ENCODE measurements around the gene LAMB1.
"Not testable (repeated sequence)": the region's sequence is repeated elsewhere in the genome, so short reads cannot be mapped to it uniquely, and the experiment has no call there.

Gene LAMB1

DNA sequence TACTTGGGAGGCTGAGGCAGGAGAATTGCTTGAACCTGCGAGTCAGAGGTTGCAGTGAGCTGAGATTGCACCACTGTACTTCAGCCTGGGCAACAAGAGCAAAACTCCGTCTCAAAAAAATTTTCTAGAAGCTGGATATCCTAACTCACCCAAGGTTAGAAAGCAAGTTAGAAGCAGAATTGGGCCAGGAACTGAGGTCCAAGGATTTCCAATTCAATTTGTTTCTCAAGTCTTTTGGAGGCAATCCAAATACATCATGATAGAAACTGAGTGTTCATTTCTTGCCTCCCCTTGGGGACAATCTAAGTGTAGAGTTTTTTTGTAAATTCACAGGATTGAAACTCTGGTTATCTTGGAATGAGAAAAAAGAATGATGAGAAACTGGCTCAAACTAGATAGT is 45.5 kb downstream of the LAMB1 start:
- Mint-ChIP-seq H3K4me1 (ENCODE audit: low read depth) (no peaks in the 10 kb centered on the region), H3K4me3 (no peak overlapping the region), H3K27me3 (no peaks in the 10 kb centered on the region), H3K27ac (no peak overlapping the region), H3K9me3 (no peaks in the 10 kb centered on the region), H3K36me3 (ENCODE audit: low read depth) (no peaks in the 10 kb centered on the region)

DNA sequence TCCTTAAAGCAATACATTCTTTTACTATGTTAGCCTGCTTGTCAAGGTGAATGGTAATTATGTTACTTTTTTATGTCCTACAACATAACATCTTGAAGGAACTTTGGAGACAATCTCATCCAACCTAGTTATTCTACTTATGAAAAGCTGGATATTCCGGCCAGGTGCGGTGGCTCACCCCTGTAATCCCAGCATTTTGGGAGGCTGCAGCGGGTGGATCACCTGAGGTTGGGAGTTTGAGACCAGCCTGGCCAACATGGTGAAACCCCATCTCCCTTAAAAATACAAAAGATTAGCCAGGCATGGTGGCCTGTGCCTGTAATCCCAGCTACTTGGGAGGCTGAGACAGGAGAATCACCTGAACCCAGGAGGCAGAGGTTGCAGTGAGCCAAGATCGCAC is 46.0 kb downstream of the LAMB1 start:
- H3K36me3 Mint-ChIP-seq (ENCODE audit: low read depth); H3K4me1 Mint-ChIP-seq (ENCODE audit: low read depth); H3K4me3 Mint-ChIP-seq; H3K27ac Mint-ChIP-seq; H3K27me3 Mint-ChIP-seq; H3K9me3 Mint-ChIP-seq: not testable (repeated sequence)

DNA sequence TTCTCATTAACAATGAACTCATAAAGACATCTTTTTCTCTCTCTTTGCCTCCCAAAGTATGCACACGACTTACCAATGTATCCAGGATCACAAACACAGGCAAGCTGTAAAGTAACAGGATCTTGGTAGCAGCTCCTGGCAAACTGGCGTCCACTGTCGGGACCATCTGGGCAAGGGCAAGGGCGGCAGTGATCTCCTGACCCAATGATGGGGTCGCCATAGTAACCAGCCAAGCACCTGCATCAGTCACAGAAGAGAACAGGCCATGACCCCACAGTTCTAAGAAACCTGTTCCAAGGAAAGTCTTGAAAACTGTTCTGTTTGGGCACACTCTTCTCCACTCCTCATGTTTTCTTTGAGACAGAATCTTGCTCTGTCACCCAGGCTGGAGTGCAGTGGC is 47.6 kb downstream of the LAMB1 start:
- no peaks in the 10 kb centered on the region for H3K9me3 Mint-ChIP-seq
- H3K27me3 Mint-ChIP-seq = no peaks in the 10 kb centered on the region
- H3K36me3 Mint-ChIP-seq (ENCODE audit: low read depth) = no peaks in the 10 kb centered on the region
- no peak overlapping the region for H3K4me3 Mint-ChIP-seq
- no peak overlapping the region for H3K27ac Mint-ChIP-seq
- H3K4me1 Mint-ChIP-seq (ENCODE audit: low read depth) = no peaks in the 10 kb centered on the region

DNA sequence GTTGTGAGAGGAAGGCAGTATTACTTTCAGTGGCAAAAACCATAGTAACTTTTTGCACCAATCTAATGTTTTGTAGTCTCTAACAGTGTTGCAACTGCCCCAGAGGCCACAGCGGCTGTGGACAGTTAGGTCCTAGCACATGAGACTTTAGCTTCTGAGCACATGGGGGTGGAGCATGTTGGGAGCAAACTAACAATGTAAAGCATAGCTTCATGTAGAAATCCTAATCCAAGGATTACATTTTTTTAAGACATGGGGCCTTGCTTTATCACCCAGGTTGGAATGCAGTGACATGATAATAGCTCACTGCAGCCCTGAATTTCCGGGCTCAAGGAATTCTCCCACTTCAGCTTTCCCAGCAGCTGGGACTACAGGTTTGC is 49.0 kb downstream of the LAMB1 start:
- H3K9me3 Mint-ChIP-seq = no peaks in the 10 kb centered on the region

DNA sequence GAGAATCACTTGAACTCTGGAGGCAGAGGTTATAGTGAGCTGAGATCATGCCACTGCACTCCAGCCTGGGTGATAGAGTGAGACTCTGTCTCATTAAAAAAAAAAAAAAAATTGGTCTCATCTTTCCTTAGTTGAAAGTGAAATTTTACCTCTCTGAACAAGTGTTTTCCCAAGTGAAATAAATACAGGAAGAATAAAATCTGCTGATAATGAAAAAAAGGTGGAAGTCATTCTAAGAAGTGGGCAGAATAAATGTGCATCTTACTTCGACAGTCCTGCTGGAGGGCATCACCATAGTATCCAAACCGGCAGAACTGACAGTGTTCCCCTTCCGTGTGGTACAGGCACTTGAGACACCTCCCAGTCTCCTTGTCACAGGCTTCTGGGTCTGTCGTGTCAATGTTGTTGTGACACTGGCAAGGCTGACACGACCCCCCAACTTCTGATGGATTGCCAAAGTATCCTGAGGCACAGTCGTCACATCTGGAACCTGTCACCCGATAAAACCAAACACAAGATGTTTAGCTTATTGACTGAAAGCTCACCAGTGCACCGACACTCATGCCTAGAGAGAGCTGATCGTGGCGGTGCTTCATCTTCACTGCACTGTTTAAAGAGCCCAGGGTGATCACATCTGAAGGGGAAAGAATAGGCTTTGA is 49.6 kb downstream of the LAMB1 start:
- no peaks in the 10 kb centered on the region for H3K9me3 Mint-ChIP-seq
- H3K4me3 Mint-ChIP-seq = no peak overlapping the region
- no peaks in the 10 kb centered on the region for H3K27me3 Mint-ChIP-seq
- H3K27ac Mint-ChIP-seq = no peak overlapping the region
- H3K4me1 Mint-ChIP-seq (ENCODE audit: low read depth) = no peaks in the 10 kb centered on the region
- H3K36me3 Mint-ChIP-seq (ENCODE audit: low read depth) = no peaks in the 10 kb centered on the region

More for the DNA sequence above, 49.0 kb downstream of the LAMB1 start:
- Mint-ChIP-seq H3K27ac (no peak overlapping the region), H3K4me1 (ENCODE audit: low read depth) (no peaks in the 10 kb centered on the region), H3K27me3 (no peaks in the 10 kb centered on the region), H3K4me3 (no peak overlapping the region), H3K36me3 (ENCODE audit: low read depth) (no peaks in the 10 kb centered on the region)

DNA sequence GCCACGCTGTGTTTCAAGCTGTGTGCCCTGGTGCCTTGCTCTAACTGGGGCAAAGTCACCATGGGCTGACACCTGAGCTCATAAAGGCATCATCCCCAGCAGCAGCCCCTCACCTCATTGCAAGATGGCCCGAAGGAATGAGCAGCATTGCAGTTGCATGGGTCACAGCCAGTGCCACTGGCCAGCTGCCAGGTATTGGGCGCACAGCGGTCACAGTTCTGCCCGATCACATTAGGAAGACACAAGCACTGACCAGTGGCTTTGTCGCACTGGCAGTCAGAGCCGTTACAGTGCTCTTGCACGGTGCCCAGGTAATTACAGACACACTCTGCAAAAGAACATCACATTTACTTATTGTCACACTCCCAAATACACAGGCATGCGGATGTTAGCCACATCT is 51.1 kb downstream of the LAMB1 start:
- no peaks in the 10 kb centered on the region for H3K4me1 Mint-ChIP-seq (ENCODE audit: low read depth)
- H3K4me3 Mint-ChIP-seq = no peak overlapping the region
- no peak overlapping the region for H3K27ac Mint-ChIP-seq
- no peaks in the 10 kb centered on the region for H3K36me3 Mint-ChIP-seq (ENCODE audit: low read depth)
- no peaks in the 10 kb centered on the region for H3K27me3 Mint-ChIP-seq
- no peaks in the 10 kb centered on the region for H3K9me3 Mint-ChIP-seq

DNA sequence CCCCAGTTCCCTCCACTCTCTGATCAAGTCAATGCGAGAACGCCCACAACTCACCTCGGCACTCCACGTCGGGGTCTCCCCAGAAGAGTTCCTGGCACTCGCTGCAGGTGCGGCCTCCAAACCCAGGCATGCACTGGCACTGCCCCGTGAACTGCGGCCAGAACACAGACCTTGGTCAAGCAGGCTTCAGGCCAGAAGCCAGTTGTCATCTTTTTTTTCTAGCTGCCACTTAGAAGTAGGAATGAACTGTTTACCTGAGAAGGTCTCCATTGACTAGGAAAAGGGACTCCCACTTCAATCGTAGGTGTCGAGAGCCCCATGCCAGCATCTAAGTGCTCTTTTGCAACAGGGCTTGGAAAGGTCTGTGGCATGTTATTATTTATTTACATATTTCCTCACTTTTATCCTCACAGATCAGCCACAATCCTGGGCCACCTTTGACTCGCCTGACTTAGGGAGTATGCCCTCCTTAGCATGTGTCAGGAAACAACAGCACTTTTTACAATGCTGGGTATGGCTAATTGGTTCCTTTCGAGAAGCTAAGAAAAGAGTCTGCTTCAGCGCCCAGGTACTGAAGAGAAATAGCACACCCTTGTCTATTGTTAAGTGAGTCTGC is 51.7 kb downstream of the LAMB1 start:
- H3K27ac Mint-ChIP-seq = no peak overlapping the region
- no peaks in the 10 kb centered on the region for H3K9me3 Mint-ChIP-seq
- H3K4me3 Mint-ChIP-seq = no peak overlapping the region
- H3K36me3 Mint-ChIP-seq (ENCODE audit: low read depth) = no peaks in the 10 kb centered on the region
- no peaks in the 10 kb centered on the region for H3K4me1 Mint-ChIP-seq (ENCODE audit: low read depth)
- H3K27me3 Mint-ChIP-seq = no peaks in the 10 kb centered on the region

DNA sequence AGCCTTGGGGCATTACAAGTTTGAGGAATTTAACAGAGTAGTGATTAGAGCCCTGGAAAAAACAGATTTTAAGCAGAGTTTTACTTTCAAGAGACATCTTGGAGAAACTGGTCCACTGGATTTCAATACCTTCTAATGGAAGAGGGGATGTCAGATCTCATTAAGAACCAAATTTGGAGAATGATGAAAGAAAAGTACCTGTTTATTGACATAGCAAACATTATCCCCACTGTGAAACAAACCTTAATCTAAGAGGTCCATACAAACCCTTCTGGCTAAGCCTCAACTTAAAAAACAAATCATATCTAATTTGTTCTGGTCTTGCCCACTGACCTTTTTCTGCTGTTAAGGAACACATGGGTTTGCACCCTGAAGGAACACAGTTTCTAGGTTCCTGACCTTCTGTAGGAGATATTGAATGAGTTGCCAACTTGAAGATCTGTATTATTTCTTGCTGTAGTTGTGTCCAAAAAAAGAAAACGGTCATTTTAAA is 53.5 kb downstream of the LAMB1 start:
- Mint-ChIP-seq H3K27me3 (no peaks in the 10 kb centered on the region), H3K4me1 (ENCODE audit: low read depth) (no peaks in the 10 kb centered on the region), H3K27ac (no peak overlapping the region), H3K9me3 (no peaks in the 10 kb centered on the region), H3K4me3 (no peak overlapping the region), H3K36me3 (ENCODE audit: low read depth) (no peaks in the 10 kb centered on the region)

DNA sequence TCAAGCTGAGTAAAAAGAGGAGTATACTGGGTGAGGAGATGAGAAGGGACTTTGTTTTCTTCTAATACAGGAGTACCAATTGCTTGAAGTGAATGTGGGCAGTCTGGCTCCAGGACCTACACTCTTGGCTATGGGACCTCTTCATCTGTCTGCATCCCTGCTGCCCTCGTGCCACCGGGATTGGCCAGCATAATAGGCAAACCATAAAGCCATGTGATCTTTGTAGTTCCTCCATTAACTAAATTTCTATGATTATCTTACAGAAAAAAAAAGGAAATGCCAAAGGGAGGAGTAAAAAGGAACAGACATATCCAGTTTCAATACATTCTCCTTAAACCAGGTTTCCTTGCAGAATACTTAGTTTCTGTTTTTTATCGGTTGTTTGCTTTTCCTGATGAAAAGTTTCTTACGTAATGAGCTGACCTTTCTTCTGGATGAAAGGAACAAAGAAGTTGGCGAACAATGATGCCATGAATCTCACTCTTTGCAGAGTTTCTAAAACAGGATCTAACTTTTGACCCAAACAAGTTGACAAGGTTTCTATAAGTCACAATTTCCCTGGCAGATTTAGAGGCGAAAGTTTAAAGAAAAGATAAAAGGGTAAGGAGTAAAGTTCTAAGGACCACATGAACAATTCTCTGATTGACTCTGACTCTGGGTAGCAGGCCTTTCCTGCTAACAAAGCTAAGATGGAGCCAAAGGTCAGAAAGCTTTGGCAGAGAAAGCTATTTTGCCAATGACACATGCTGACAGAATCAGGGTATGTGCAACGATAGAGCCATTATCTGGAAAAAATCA is 54.1 kb downstream of the LAMB1 start:
- no peaks in the 10 kb centered on the region for H3K4me1 Mint-ChIP-seq (ENCODE audit: low read depth)
- H3K4me3 Mint-ChIP-seq = no peak overlapping the region
- H3K27me3 Mint-ChIP-seq = no peaks in the 10 kb centered on the region
- H3K27ac Mint-ChIP-seq = no peak overlapping the region
- no peaks in the 10 kb centered on the region for H3K9me3 Mint-ChIP-seq
- H3K36me3 Mint-ChIP-seq (ENCODE audit: low read depth) = no peaks in the 10 kb centered on the region

DNA sequence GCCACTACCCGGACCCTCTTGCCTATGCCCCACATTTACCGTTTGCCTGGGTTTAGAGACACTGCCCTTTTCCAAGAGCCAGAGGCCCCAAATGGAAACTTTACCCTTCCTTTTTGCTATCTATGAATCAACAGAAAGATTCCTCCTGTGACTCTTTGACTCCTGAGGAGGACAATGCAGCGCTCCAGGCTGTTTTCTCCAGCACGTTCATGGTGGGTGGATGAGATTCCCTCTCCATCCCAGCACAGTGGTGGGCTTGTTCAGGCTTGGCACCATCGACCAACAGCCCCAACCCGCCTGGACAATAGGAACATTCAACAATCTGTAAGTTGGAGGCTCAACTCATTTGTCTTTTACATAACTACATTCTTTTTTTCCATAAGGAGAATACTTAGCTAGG is 56.1 kb downstream of the LAMB1 start:
- no peak overlapping the region for H3K27ac Mint-ChIP-seq
- H3K4me3 Mint-ChIP-seq = no peak overlapping the region
- H3K9me3 Mint-ChIP-seq = no peaks in the 10 kb centered on the region
- no peaks in the 10 kb centered on the region for H3K4me1 Mint-ChIP-seq (ENCODE audit: low read depth)
- H3K27me3 Mint-ChIP-seq = no peaks in the 10 kb centered on the region
- H3K36me3 Mint-ChIP-seq (ENCODE audit: low read depth) = no peaks in the 10 kb centered on the region

DNA sequence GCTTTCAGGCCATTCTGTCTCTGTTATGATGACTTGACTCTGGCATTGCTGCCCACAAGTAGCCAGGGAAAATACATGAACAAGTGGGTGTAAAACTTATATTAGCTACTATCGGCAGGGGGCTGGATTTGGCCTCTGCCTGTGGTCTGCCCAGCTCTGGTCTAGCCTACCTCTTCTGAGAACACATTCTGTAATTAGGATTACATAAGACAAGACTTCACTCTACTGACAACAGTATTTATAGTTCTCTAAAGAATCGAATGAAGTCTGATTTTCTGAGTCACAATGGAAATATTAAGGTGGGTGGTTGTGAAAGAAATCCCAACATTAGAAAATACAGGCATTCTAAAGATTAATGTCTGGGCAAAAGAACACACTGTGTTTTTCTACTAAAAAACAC is 56.5 kb downstream of the LAMB1 start:
- Mint-ChIP-seq H3K27me3 (no peaks in the 10 kb centered on the region), H3K9me3 (no peaks in the 10 kb centered on the region), H3K36me3 (ENCODE audit: low read depth) (no peaks in the 10 kb centered on the region), H3K27ac (no peak overlapping the region), H3K4me1 (ENCODE audit: low read depth) (no peaks in the 10 kb centered on the region), H3K4me3 (no peak overlapping the region)

DNA sequence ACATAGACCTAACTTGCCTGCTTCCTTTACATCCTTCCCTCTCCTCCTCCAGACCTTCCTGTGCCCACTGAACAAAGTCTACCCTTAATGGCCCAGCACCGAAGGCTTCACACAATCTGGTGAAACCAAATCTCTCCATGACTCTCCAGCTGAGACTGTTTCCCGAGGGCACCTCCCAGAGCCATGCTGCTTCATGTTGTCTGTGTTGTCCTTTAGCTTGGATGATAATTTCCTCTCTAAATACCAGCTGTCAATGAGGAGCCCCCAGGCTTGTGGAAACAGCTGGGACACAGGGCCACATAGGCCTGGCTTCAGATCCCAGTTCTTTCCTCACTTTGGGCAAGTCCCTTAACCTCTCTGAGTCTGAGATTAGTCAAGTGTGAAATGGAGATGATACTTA is 57.6 kb downstream of the LAMB1 start:
- Mint-ChIP-seq H3K4me1 (ENCODE audit: low read depth) (no peaks in the 10 kb centered on the region), H3K36me3 (ENCODE audit: low read depth) (peaks cover 6% of the 10 kb centered on the region)

DNA sequence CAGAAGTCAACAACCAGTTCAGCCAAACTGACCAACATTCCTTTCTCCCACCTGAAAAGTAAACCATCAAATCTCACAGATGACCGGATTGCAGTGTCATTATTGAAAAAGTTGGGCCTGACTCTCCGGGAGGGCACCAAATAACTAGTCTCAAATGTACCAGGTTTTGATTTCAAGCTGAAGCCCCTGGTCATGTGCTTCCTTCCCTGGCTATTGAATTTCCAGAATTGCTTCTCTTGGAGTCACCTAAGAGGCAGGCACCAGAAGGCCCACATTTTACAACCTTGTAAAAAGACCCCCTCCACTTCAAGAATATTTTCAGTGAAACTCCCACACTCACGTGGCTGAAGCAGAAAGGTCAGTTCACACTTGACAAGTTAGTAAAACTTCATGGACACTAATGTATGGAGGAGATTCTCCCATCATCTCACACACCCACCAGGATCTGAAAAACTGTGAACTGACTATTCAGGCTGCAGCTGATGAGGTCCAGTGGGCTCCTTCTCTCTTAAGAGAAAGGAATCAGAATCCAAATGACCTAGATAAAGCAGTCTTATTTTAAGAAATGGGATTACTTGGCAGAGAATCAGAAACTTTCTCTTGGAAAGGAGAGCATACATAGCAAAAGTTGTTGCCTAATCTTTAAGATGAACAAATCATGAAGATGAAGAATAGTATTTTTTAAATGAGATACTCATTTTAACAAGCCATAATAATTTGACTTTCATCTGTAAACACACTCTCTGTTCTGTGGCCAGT is 58.4 kb downstream of the LAMB1 start:
- Mint-ChIP-seq H3K27ac (no peak overlapping the region), H3K27me3 (no peaks in the 10 kb centered on the region), H3K4me1 (ENCODE audit: low read depth) (no peaks in the 10 kb centered on the region)

More for the DNA sequence above, 57.6 kb downstream of the LAMB1 start:
- no peaks in the 10 kb centered on the region for H3K9me3 Mint-ChIP-seq
- H3K27me3 Mint-ChIP-seq = no peaks in the 10 kb centered on the region
- H3K27ac Mint-ChIP-seq = no peak overlapping the region
- H3K4me3 Mint-ChIP-seq = no peak overlapping the region

DNA sequence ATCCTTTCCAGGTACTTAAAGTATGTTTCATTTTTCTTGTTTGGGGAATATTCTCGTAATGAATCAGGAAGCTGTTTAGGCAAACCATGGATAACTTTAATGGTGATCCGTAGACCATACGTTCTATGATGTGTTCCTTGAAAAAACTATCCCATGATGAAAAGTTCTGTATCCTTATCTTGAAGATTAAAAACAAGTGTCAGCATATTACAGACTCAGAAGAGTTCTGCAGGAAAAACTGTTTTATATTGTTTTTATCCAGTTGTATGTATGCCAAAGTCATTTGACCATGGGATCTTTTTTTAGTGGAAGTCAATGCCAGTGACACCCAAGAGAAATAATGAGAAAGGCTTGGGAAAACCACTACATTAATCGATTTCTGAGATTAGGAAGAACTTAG is 59.9 kb downstream of the LAMB1 start:
- Mint-ChIP-seq H3K4me1 (ENCODE audit: low read depth) (no peaks in the 10 kb centered on the region), H3K4me3 (no peak overlapping the region), H3K27ac (no peak overlapping the region), H3K27me3 (no peaks in the 10 kb centered on the region), H3K9me3 (no peaks in the 10 kb centered on the region), H3K36me3 (ENCODE audit: low read depth) (peaks cover 6% of the 10 kb centered on the region)

More for the DNA sequence above, 58.4 kb downstream of the LAMB1 start:
- Mint-ChIP-seq H3K9me3 (no peaks in the 10 kb centered on the region), H3K36me3 (ENCODE audit: low read depth) (peaks cover 6% of the 10 kb centered on the region), H3K4me3 (no peak overlapping the region)

DNA sequence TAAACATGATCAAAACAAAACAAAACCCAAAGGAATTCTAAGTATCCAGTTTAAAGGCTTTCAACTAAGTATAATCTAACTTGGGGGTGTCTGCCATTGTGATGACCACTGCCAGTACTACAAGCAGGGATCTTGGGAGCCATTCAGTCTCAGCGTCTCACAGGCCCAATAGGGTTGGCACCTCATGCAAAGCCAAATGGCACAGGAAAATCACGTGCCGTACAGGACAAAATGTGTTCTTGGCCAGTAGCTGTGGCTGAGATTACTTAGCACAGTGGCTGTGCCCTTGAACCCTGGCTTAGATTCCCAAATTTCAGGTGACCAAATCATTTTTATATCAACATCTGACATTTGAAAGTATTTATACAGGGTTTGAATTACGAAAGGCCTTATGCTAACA is 62.0 kb downstream of the LAMB1 start:
- Mint-ChIP-seq H3K27me3 (no peaks in the 10 kb centered on the region), H3K4me1 (ENCODE audit: low read depth) (no peaks in the 10 kb centered on the region), H3K9me3 (no peaks in the 10 kb centered on the region), H3K4me3 (no peak overlapping the region), H3K36me3 (ENCODE audit: low read depth) (peaks cover 6% of the 10 kb centered on the region), H3K27ac (no peak overlapping the region)
